Stimulated activated CD4-positive, alpha-beta T cell treated with anti-CD3 and anti-CD28 coated beads, Interleukin-1b, Interleukin-23, amount 100 ng/mL, for 4 hours (primary cell): Measurements from ENCODE around the gene IFNA17.
"Not testable (repeated sequence)": the region's sequence is repeated elsewhere in the genome, so short reads cannot be mapped to it uniquely, and the experiment has no call there.

Experiments
- DNase-seq, 2 donors: peaks; one replicate each; pipeline ENCODE4 v3.0.0-alpha.2; 2020; ENCODE audit warnings: low read depth in 2 of 2

IFNA17 gene

DNA sequence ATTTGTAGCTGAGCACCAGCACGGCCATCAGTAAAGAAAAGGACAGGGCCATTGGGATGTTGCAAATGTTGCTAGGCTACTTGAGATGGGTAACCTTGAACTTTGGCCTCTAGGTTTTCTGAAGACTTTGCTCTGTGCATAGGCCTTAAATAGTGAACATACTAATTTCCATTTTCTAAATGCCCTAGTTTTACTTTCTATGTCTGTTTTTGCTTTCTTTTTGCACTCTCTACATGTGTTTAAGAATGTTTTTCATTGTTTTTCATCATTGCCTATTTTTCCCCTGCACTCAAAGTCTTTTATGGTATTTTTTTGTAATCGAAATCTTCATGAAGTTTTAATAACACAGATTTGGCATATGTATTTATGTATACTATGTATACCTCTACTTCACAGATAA, at the start of gene IFNA17:
IFNA17 (minus strand) TSS at position 101 of the 400 bp plus-strand sequence; CDS start at position 52, 49 bp downstream.
- no peak for DNase-seq

DNA sequence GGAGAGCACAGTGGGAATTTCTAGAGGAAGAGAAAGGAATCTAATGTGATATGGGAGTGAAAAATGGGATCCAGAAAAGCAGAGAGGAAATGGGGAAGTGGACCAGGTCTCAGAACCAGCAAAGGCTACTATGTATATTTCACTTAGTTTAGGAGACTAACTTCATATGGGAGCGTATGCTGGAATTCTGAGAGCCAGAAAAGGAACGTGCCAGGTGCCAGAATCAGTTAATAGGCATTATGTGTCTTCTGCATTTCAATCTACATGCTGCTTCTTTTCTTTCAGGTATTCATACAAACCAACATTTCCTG, 40.3 kb upstream of the IFNA17 start:
- no peak for DNase-seq

DNA sequence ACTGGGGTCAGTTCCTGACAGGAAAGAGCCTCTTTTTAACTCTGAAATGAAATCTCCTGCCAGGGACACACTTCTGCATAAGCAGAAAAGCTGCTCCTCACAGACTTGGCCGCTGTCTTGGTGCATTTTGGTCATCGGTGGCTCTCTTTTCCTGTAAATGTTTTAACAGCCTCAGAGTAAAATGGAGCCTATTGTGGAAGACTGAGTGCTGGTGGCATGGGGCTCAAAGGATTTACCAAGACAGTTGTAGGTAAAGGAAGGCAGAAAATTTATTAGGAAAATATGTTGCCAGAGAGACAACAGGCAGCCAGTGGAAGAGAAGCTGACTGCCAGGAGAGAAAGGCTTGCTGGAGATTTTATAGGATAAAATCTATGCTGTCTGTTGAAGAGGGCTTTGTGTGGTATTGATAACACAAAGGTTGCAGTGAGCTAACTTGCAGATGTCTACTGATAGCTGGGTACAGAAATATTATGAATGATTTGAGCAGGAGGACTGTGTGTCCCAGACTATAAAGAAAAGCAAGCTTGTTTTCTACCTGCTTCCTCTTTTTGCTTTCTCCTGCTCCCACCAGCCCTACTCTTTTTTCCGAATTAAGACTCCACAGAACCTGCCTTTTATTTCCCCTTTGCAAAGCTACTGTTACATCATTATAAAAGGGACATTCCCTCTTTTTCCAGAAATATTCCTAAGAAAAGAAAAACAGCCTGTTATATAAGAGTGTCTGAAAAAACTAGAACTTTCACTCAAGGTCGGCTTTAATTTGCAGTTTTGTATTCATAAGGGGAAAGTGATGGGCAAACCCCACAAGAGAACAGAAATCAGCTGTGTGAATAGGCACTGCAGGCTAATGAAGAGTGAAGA, 39.7 kb upstream of the IFNA17 start:
- DNase-seq: no peak

DNA sequence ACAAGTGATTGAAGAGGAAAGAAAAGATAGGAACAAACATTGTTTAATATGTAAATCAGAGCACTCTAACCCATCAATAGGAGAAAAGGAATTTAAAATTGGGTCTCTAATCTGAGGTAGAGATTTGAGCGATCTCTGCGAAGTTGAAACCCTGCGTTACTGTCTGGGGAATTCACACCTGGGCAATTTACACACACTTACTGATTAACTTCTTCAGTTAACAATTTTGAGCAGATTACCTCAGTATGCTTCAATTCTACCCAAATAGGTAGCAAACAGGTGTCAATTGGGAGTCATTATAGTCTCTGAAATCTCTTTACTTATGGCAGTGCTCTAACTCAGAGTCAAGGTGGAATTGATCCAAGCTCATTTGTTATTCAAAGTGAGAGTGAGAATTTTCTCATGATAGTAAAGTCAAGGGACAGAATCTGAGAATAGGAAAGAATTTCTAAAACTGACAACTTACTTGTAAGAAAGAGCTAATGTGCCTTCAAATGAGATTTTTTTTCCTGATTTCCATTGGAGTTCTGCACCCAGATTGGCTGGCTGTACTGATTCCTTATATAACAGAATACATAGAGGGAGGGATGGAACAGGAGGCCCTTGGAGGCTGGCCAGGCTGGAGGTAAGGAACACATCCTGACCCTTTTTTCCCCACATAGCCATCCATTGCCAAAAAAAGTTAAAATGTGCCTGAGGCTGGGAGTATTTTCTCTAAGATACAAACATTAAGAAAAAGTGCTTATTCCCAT, 38.9 kb upstream of the IFNA17 start:
- DNase-seq: no peak

DNA sequence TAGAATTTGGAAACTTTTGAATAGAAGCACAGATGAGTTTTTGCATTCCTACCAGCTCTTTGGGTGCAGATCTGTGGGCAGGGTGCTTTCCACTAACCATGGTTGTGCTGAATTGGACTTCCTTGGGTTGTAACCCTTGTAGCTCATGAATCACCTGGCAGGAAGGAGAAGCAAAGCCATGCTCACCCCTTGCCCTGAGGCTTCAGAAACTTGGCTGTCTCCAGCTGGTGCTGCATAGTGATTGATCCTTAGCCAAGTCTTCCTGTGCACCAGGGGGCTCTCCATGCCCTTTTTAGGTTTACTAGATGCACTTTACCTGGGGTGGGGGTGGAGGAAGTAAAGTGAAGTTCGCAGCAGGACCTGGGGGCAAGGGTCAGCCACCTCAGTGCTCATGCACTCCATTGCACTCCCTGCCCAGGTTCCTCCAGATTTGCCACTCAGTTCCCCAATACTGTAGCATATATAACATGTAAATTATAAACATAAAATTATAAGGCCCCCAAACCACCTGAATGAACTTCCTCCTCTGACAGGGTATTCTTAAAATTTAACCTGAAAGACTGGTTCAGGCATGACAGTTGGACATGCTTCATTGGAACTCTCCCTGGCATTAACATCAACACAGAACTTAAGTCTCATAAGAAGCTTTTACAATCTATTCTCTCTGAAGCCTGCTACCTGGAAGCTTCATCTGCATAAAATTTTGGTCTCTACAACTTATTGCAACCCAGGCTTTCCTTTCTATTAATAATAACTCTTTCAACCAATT, 37.6 kb upstream of the IFNA17 start:
- no peak for DNase-seq

DNA sequence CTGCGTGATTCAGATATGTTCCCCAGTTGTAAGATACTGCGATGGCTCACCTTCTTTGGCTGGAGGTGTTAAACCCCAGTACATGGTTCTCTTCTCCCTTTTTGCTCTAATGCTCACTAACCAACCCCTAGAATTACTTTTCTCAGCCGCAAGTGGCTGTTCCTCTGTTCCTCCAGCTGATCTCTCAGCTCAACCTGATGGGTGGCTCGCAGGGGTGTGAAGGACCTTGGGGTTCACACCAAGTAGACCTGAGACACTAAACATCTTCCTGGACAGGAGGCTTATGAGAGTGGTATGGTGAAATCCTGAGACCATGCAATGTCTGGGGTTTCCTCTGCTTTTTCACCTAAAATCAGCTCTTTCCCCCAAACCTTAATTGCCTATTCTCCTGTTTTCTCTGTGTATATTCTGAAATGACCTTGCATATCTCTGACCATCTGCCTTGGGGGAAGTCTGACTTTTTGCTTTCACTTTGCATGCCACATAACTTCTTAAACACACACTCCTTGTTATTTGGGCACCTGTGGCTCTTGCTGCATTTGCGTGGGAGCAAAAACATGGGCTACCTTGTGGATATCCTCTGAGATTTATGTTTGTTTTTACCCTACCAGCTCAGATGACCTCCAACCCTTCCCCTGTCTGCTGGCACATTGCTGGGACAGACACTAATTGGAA, 27.7 kb upstream of the IFNA17 start:
- no peak for DNase-seq

DNA sequence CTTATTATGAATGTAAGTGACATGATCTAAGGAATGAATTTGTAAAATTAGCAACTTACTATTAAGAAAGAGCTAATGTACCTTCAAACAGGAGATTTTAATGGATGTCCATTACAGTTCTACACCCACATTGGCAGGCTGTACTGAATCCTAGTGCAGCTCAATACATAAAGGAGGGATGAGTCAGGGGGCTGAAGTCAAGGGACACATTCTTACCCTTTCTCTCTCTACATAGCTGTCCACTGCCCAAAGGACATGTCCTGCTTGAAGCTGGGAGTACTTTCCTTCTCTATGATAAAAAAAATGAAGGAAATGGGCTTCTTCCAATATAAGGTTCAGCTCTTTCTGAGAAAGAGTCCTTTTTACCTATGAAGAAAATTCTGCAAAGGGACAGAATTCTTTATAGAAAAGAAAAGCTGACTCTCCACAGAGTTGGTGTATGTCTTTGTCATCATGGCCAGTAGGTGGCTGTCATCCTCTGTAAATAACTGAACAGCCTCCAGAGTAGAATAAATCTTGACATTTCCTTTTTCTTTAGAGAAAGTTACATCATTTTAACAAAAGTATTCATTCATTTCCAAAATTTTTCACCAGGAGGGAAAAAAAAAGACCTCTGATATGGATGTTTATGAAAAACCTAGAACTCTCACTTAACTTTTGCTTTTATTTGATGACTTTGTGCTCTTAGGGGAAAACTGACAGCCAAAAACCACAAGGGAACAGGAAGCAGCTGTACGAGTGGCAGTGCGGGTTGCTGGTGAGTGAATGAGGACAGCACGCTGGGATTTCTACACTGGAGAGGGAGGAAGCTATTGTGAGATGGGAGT, 24.9 kb upstream of the IFNA17 start:
- no peak for DNase-seq

DNA sequence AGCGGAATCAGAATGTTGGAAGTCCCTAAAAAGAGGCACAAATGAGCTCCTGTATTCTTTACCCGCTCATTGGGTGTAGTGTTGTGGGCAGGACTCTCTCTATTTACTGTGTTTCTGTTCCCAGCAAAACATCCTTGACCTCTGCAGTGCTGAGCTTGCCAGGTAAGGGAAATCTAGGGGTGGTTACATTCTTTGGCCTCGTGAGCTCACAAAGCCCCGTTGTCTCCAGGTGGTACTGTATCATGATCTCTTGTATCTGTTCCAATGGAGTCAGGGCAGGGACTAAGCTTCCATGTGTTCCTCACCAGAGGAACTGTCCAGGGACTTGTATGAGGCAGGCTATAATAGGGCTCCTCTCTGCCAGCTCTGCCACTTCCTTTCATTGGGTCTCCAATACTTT, 23.6 kb upstream of the IFNA17 start:
- no peak for DNase-seq

DNA sequence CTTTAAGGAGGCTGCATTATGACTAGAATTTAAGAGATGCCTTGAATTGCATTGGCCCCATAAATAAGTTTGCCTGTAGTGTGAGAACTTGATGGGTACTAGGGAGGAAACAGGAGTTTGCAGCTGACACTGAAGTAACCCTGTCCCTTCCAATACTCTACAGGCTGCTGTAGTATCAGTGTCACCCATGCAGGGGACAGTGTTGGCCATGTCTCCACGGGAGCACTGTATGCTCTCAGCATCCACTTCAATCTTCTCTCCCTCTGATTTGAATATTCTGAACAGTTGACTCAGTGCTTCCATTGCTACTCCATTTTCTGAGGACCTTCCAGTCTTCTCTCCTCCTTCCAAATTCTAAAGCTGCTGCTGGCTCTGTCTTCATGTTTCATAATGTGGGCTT, 23.2 kb upstream of the IFNA17 start:
- no peak for DNase-seq

DNA sequence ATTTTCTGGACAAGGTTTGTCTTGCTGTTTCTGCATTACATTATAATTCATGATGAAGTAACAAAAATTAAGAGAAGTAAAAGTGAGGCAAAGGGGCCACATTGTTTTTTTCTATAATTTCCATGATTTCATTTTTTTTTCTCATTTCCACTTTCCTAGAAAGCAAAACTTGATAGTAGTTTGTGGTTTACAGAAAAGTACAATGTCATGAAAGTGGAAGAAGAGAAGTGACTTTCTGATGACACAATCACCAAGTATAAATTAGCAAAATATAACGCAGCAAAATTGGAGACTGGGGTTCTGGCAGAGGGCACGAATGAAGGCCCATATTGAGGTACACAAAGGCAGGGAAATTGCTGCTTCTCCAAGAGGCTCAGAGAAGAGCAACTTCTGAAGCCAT, 16.8 kb upstream of the IFNA17 start:
- no peak for DNase-seq

DNA sequence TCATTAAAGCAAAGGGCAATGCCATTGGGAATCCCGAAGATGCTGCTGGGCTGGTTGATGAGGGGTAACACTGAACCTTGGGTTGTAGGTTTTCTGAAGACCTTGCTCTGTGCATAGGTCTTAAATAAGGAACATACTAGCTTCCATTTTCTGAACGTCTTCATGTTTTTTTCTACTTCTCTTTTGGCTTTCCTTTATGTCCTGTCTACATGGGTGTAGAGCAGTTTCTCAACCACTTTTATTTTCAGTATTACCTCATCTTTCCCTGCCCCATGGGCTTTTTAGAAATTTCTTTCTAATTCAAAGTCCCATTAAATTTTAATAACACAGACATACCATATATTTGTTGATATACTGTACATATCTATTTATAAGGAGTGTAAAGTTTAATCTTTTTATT, 11.9 kb upstream of the IFNA17 start, which contains the start of gene IFNA14:
IFNA14 (minus strand) TSS at position 95 of the 400 bp plus-strand sequence; CDS start at position 25, 70 bp downstream.
- DNase-seq: no peak

DNA sequence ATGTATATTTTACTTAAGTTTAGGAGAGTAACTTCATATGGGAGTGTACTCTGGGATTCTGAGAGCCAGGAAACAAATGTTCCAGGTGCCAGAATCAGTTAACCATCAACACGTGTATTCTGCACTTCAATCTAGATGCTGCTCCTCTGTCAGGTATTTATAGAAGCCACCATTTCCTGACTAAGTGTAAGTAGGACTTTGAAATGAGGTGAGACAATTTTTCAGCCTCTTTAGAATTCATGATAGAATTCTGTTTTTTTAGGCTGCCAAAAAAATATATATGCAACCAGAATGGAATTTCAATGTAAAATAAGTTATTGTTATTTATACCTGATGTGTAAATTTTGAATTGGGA, 8.3 kb upstream of the IFNA17 start:
- DNase-seq: not testable (repeated sequence)

DNA sequence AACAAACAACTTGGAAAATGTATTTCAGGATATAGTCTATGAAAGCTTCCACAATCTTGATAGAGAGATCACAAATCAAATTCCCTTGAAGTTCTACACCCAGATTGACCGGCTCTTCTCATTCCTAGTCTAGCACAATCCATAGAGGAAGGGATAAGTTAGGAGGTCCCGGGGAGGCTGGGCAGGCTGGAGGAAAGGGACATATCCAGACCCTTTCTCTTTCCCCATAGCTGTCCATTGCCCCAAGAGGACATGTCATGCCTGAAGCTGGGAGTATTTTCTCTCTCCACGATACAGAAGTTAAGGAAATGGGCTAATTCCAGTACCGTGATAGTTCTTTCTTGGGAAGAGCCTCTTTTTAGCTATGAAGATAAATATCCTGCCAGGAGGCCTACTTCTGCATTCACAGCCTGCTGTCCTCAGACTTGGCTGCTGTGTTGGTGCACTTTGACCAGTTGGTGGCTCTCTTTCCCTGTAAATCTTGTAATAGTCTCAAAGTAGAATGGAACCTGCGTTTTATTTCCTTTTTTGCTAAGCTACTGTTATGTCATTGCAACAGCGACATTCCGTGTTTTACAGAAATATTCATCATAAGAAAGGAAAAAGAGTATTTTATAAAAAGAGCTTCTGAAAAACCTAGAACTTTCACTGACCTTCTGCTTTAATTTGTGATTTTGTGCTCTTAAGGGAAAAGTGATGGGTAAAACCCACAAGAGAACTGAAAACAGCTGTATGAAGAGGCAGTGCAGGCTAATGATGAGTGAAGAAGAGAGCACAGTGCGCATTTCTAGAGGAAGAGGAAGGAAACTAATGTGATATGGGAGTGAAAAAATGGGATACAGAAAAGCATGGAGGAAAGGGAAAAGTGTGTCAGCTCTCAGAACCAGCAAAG, 7.7 kb upstream of the IFNA17 start:
- DNase-seq: peak in 1 of 2 donors; percentile 2

DNA sequence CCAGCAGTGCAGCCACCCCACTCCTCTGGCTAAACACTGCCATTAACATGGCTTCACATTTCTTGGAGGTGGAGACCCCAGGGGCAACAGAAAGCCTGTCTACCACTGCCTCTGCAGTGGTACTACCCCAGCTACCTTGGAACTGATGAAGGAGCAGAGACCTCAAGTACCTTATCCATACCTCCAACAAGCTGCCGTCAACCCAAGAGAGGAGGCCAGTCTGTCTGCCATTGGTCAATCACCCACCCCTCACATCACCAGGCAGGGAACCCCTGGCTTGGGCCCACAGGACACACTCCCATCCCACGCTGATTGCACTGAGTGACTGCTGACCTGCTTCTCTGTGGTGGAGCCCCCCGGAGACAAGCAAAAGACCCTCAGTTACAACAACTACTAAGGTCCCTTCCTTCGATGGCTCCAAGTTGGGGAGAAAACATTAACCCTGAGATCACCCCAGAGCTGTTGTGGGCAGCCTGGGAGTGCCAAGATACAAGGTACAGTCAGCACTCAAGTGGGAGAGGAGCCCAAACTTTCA, 6.2 kb upstream of the IFNA17 start:
- no peak for DNase-seq

DNA sequence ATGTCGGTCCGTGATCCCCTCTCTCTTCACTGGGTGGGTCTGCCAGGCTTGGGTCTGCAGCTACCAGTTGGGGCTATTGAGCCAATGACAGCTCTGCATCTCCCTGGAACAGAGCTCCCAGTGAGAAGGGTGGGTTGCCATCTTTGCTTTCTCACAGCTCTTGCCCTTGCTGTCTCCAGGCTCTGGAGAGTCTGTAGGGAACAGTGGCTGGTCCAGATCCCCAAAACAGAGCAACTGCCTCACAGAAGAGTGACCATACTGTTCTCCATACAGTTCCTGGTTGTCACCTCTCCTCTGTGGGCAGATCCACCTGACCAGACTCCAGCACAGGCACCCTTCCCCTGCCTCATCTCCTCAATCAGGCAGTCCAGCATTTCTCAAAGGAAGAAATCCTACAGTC, 5.2 kb upstream of the IFNA17 start:
- no peak for DNase-seq

DNA sequence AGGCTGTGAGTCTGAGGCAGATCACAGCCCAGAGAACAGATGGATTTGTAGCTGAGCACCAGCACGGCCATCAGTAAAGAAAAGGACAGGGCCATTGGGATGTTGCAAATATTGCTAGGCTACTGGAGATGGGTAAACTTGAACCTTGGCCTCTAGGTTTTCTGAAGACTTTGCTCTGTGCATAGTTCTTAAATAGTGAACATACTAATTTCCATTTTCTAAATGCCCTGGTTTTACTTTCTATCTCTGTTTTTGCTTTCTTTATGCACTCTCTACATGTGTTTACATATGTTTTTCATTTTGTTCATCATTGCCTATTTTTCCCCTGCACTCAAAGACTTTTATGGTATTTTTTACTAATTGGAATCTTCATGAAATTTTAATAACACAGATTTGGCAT, 10.8 kb downstream of the IFNA17 start, which contains the start of gene IFNA16:
IFNA16 (minus strand) TSS at position 101 of the 400 bp plus-strand sequence; CDS start at position 95, 6 bp downstream.
- not testable (repeated sequence) for DNase-seq

DNA sequence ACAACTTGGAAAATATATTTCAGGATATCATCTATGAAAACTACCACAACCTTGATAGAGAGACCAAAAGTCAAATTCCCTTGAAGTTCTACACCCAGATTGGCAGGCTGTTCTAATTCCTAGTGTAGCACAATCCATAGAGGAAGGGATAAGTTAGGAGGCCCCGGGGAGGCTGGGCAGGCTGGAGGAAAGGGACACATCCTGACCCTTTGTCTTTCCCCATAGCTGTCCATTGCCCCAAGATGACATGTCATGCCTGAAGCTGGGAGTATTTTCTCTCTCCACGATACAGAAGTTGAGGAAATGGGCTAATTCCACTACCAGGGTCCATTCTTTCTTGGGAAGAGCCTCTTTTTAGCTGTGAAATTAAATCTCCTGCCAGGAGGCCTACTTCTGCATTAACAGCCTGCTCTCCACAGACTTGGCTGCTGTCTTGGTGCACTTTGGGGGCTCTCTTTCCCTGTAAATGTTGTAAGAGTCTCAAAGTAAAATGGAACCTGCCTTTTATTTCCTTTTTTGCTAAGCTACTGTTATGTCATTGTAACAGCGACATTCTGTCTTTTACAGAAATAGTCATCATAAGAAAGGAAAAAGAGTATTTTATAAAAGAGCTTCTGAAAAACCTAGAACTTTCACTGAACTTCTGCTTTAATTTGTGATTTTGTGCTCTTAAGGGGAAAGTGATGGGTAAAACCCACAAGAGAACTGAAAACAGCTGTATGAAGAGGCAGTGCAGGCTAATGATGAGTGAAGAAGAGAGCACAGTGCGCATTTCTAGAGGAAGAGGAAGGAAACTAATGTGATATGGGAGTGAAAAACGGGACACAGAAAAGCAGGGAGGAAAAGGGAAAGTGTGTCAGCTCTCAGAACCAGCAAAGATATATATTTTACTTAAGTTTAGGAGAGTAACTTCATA, 14.4 kb downstream of the IFNA17 start:
- not testable (repeated sequence) for DNase-seq

DNA sequence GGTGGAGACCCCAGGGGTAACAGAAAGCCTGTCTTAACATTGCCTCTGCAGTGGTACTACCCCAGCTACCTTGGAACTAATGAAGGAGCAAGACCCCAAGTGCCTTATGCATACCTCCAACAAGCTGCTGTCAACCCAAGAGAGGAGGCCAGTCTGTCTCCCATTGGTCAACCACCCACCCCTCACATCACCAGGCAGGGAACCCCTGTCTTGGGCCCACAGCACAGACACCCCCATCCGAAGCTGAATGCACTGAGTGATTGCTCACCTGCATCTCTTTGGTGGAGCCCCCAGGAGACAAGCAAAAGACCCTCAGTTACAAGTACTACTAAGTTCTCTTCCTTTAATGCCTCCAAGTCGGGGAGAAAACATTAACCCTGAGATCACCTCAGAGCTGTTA, 15.9 kb downstream of the IFNA17 start:
- not testable (repeated sequence) for DNase-seq
